ENCODE results near the gene PLA2R1.

- TF ChIP-seq EGR1 (IDR thresholded peaks at IDR 0.05; ENCODE audit: borderline replicate concordance in 1 of 2, low read depth in 2 of 2, low read length in 2 of 2) (no peak), CBX3 (IDR thresholded peaks at IDR 0.05; ENCODE audit: borderline replicate concordance, low read depth) (no peak), JUND (IDR thresholded peaks at IDR 0.05; ENCODE audit: low read depth, low read length) (no peak)
These were observed 6.5 kb upstream of the PLA2R1 start for GRCh38 chr2:160068906-160069305.
